ENCODE results near the gene CSPG5. TPM values are rescaled to one million over a fixed set of nuclear protein-coding genes. Genes with fewer than 3 reads are reported as not detected.

Gene CSPG5
- total RNA-seq, 2 donors from 2014 or later = 0.14 to 0.92 TPM

DNA sequence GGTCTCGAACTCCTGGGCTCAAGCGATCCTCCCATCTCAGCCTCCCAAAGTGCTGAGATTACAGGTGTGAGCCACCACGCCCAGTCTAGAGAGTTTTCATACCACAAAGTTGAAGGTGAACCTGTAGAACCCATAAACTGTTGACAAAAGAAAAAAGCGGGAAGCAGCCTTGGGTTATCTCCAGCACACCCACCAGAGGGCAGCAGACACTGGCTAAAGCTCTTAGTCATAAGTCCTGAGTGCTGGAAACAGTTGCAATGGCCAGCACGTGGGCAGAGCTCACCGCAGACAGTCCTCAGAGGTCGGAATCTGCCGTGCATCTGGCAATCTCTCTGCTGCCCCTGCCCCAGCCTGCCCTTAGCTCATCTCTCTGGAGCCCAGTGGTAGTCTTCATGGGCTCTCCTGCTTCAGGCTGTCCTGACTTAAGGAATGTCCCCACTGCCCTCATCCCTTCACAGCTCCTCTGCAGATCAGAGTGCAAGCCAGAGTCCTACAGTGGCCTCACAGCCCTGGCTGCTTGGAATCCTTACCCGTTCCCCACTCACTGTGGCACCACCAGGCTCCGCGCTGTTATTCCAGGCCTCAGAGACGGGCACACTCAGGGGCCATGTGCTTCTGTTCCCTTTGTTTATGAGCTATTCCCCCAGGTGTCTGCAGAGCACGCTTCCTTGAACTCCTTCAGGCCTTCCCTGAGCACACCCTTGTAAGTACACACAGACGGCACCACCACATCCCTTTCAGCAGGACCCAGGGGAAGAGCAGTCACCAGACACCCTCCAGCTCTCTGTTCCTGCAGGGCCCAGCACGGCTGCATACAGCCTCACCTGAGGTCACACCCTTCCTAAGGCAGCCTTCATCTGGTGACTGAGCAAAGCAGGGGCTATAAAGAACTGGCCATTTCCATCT, 56.3 kb downstream of the CSPG5 start:
- Histone ChIP-seq H3K4me1 (ENCODE audit: control insufficient read depth in 1 of 2, low read depth in 2 of 2) (no peaks in the 10 kb centered on the region), H3K36me3 (no peaks in the 10 kb centered on the region), H3K4me3 (no peak overlapping the region), H3K27me3 (replicated peaks; ENCODE audit: insufficient read depth) (no peaks in the 10 kb centered on the region), H3K27ac (no peak overlapping the region), H3K9me3 (no peaks in the 10 kb centered on the region)
- peak; percentile 47 for DNase-seq (ENCODE audit: low spot score)
- ATAC-seq (ENCODE audit: insufficient number of reproducible peaks, low FRiP score, low read depth) = no peak
- TF ChIP-seq, protein P1, sequence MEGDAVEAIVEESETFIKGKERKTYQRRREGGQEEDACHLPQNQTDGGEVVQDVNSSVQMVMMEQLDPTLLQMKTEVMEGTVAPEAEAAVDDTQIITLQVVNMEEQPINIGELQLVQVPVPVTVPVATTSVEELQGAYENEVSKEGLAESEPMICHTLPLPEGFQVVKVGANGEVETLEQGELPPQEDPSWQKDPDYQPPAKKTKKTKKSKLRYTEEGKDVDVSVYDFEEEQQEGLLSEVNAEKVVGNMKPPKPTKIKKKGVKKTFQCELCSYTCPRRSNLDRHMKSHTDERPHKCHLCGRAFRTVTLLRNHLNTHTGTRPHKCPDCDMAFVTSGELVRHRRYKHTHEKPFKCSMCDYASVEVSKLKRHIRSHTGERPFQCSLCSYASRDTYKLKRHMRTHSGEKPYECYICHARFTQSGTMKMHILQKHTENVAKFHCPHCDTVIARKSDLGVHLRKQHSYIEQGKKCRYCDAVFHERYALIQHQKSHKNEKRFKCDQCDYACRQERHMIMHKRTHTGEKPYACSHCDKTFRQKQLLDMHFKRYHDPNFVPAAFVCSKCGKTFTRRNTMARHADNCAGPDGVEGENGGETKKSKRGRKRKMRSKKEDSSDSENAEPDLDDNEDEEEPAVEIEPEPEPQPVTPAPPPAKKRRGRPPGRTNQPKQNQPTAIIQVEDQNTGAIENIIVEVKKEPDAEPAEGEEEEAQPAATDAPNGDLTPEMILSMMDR (IDR thresholded peaks at IDR 0.05) = peak; percentile 88

DNA sequence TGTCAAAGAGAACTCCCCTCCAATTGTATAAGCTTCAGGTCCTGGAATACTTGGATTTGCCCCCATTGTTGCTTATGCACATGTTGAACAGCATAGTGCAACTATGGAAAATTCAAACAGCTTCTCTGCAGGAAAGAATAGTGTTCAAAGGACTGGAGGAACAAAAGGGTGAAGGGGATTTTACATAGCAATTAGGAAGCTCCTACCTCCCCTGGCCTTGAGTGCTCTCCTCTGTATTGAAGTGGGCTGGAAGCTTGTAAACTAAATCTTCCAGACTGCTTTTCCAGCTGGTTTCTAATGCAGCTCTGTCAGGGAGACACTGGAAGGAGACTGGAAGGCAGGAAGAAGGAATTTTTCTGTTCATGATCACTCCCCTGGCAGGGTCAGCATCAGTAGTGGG, 57.9 kb downstream of the CSPG5 start:
- DNase-seq (ENCODE audit: low spot score) = no peak
- H3K27ac ChIP-seq = no peak overlapping the region
- H3K4me3 ChIP-seq = no peak overlapping the region
- no peak for ATAC-seq (ENCODE audit: insufficient number of reproducible peaks, low FRiP score, low read depth)
- H3K36me3 ChIP-seq = no peaks in the 10 kb centered on the region
- TF ChIP-seq, protein P1 (IDR thresholded peaks at IDR 0.05) = no peak
- no peaks in the 10 kb centered on the region for H3K9me3 ChIP-seq
- no peaks in the 10 kb centered on the region for H3K27me3 ChIP-seq (replicated peaks; ENCODE audit: insufficient read depth)
- no peaks in the 10 kb centered on the region for H3K4me1 ChIP-seq (ENCODE audit: control insufficient read depth in 1 of 2, low read depth in 2 of 2)

DNA sequence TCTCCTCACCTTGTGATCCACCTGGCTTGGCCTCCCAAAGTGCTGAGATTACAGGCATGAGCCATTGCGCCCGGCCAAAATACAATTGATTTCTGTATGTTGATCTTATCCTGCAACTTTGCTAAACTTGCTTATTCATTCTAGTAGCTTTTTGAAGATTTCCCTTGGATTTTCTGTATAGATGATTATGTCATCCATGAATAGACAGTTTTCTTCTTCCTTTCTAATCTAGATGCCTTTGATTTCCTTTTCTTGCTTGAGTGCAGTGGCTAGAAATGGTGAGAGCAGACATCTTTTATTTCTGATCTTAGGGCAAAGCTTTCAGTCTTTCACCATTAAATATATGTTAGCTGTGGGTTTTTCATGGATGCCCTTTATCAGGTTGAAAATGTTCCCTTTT, 60.7 kb downstream of the CSPG5 start:
- H3K4me1 ChIP-seq (ENCODE audit: control insufficient read depth in 1 of 2, low read depth in 2 of 2) = no peaks in the 10 kb centered on the region
- H3K27ac ChIP-seq = no peak overlapping the region
- no peaks in the 10 kb centered on the region for H3K27me3 ChIP-seq (replicated peaks; ENCODE audit: insufficient read depth)
- no peaks in the 10 kb centered on the region for H3K36me3 ChIP-seq
- no peak for DNase-seq (ENCODE audit: low spot score)
- ATAC-seq (ENCODE audit: insufficient number of reproducible peaks, low FRiP score, low read depth) = no peak
- TF ChIP-seq, protein P1 (IDR thresholded peaks at IDR 0.05) = no peak
- no peaks in the 10 kb centered on the region for H3K9me3 ChIP-seq
- H3K4me3 ChIP-seq = no peak overlapping the region

DNA sequence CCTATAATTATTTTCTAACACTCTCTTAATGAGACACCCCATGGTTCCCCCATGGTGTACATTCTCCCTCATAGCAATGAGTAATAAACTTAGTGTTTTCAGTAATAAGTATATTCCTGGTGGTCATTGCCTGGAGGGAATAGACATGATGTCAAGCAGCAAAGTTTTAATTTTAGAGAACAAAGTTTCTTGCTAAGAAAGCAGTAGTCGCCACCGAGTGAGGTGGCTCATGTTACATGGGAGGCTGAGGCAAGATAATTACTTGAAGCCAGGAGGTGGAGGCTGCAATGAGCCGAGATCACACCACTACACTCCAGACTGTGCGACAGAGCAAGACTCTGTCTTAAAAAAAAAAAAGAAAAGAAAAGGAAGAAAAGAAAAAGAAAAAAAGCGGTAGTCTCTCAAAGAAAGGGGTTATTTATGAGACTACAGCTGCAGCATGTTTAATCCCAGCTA, 62.8 kb downstream of the CSPG5 start:
- Histone ChIP-seq H3K4me1 (ENCODE audit: control insufficient read depth in 1 of 2, low read depth in 2 of 2) (peaks cover 0 to 11% of the 10 kb centered on the region in 2 donors), H3K4me3 (no peak overlapping the region), H3K36me3 (no peaks in the 10 kb centered on the region), H3K27me3 (replicated peaks; ENCODE audit: insufficient read depth) (no peaks in the 10 kb centered on the region), H3K9me3 (no peaks in the 10 kb centered on the region), H3K27ac (no peak overlapping the region)
- DNase-seq (ENCODE audit: low spot score) = no peak
- no peak for ATAC-seq (ENCODE audit: insufficient number of reproducible peaks, low FRiP score, low read depth)
- TF ChIP-seq, protein P1 (IDR thresholded peaks at IDR 0.05) = no peak

DNA sequence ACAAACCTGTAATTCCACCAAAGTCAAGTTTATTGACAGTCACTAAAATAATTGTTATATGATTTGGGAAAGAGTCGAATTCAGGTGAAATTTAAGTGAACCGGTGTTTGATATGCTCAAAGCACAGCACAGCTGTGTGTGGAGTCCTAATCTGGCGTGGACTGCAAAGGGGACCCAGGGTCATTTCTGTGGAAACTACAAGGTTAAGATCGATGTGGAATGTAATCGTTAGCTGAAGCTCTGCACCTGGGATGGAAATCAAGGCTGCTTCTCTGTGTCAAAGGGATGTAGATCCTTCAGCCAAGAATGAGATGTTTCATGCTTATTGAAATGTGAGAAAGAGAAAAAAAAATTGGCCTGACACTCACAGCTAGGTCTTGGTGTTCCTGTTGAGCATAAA, 63.6 kb downstream of the CSPG5 start:
- no peaks in the 10 kb centered on the region for H3K36me3 ChIP-seq
- DNase-seq (ENCODE audit: low spot score) (no peak), ATAC-seq (ENCODE audit: insufficient number of reproducible peaks, low FRiP score, low read depth) (no peak)
- H3K4me1 ChIP-seq (ENCODE audit: control insufficient read depth in 1 of 2, low read depth in 2 of 2) = peaks cover 0 to 11% of the 10 kb centered on the region in 2 donors
- no peaks in the 10 kb centered on the region for H3K9me3 ChIP-seq
- H3K27ac ChIP-seq = no peak overlapping the region
- TF ChIP-seq, protein P1 (IDR thresholded peaks at IDR 0.05) = no peak
- H3K27me3 ChIP-seq (replicated peaks; ENCODE audit: insufficient read depth) = no peaks in the 10 kb centered on the region
- no peak overlapping the region for H3K4me3 ChIP-seq
